HCT116 (cell line): ENCODE data around the gene EXOC4.

Experiments
- CBX3 ChIP-seq: IDR thresholded peaks from 2 replicates; pipeline ENCODE4 v1.6.1; 2012; ENCODE audit warnings: low read depth
- CTCF ChIP-seq, 3 experiments: fragments of 200-600 bp in 1 of 3; sonication (generic) in 1 of 3; IDR thresholded peaks in 2 of 3; conservative IDR thresholded peaks in 1 of 3; 2 replicates each; pipeline ENCODE4 v1.5.1; 2012 to 2017; ENCODE audit warnings: low read depth in 2 of 3, low read length in 2 of 3, antibody characterized with exemption in 1 of 3, borderline replicate concordance in 1 of 3, control low read depth in 1 of 3, mild to moderate bottlenecking in 1 of 3, mixed read lengths in 1 of 3, mixed run types in 1 of 3, moderate library complexity in 1 of 3; ENCODE audit not compliant: insufficient read depth in 1 of 3
- EZH2 ChIP-seq: fragments of 200-600 bp; sonication (generic); IDR thresholded peaks from 2 replicates; pipeline ENCODE4 v1.6.1; 2017; ENCODE audit warnings: antibody characterized with exemption, mixed run types
- EZH2phosphoT487 ChIP-seq: fragments of 200-600 bp; IDR thresholded peaks from 2 replicates; pipeline ENCODE4 v1.6.1; 2018; ENCODE audit warnings: antibody characterized with exemption, borderline replicate concordance
- FOSL1 ChIP-seq: IDR thresholded peaks from 2 replicates; pipeline ENCODE4 v1.6.1; 2012; ENCODE audit warnings: low read depth
- MAX ChIP-seq: IDR thresholded peaks from 2 replicates; pipeline ENCODE4 v1.6.1; 2012
- POLR2A ChIP-seq: IDR thresholded peaks from 2 replicates; pipeline ENCODE4 v1.7.0; 2011; ENCODE audit warnings: borderline replicate concordance; ENCODE audit not compliant: insufficient read depth, insufficient read length; ENCODE audit errors: extremely low read depth
- POLR2AphosphoS5 ChIP-seq: IDR thresholded peaks from 2 replicates; pipeline ENCODE4 v1.6.1; 2011; ENCODE audit warnings: mild to moderate bottlenecking, low read depth, low read length, moderate library complexity
- SP1 ChIP-seq: IDR thresholded peaks from 2 replicates; pipeline ENCODE4 v1.6.1; 2012; ENCODE audit warnings: low read depth
- YY1 ChIP-seq: IDR thresholded peaks from 2 replicates; pipeline ENCODE4 v1.6.1; 2011; ENCODE audit warnings: low read length, low read depth, moderate library complexity, mild to moderate bottlenecking; ENCODE audit not compliant: insufficient replicate concordance; ENCODE audit errors: extremely low read depth
- ZFX ChIP-seq: fragments of 450-650 bp; IDR thresholded peaks from 2 replicates; pipeline ENCODE4 v1.6.1; 2017
- ZNF274 ChIP-seq: fragments of 200-500 bp; sonication (Bioruptor generic); IDR thresholded peaks from 2 replicates; pipeline ENCODE4 v1.6.1; 2014; ENCODE audit warnings: mild to moderate bottlenecking, low read depth, low read length, inconsistent platforms
- TF ChIP-seq, protein P1 (sequence below): IDR thresholded peaks from 2 replicates; pipeline ENCODE4 v1.6.1; 2012; ENCODE audit warnings: low read depth

DNA sequence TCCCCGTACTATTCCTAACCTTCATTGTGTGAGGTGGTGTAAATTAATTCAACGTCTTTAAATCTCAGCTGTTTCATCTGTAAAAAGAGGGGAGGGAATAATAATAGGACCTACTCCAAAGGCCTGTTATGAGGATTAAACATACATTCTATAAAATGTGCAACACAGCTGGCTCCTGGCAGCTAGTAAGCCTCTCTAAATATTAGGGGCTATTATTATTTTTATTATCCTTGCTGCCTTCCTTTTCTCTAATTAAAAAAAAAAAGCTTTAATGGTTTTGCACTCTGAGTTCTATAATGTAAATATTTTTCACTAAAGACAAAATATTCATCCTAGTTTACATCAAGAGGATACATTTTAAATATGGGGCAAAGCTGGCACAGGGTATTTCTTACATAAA is 19.5 kb downstream of the EXOC4 start:
- TF ChIP-seq CTCF (IDR thresholded peaks at IDR 0.05 in 2 of 3, conservative IDR thresholded peaks at IDR 0.05 in 1 of 3; ENCODE audit: borderline replicate concordance in 1 of 3, insufficient read depth in 1 of 3, low read depth in 2 of 3, low read length in 2 of 3) (no peak), SP1 (no peak), POLR2A (no peak), ZFX (no peak), MAX (no peak), EZH2 (no peak), YY1 (no peak), POLR2AphosphoS5 (no peak), ZNF274 (no peak), FOSL1 (no peak), CBX3 (no peak), EZH2phosphoT487 (no peak)
- TF ChIP-seq, protein P1, sequence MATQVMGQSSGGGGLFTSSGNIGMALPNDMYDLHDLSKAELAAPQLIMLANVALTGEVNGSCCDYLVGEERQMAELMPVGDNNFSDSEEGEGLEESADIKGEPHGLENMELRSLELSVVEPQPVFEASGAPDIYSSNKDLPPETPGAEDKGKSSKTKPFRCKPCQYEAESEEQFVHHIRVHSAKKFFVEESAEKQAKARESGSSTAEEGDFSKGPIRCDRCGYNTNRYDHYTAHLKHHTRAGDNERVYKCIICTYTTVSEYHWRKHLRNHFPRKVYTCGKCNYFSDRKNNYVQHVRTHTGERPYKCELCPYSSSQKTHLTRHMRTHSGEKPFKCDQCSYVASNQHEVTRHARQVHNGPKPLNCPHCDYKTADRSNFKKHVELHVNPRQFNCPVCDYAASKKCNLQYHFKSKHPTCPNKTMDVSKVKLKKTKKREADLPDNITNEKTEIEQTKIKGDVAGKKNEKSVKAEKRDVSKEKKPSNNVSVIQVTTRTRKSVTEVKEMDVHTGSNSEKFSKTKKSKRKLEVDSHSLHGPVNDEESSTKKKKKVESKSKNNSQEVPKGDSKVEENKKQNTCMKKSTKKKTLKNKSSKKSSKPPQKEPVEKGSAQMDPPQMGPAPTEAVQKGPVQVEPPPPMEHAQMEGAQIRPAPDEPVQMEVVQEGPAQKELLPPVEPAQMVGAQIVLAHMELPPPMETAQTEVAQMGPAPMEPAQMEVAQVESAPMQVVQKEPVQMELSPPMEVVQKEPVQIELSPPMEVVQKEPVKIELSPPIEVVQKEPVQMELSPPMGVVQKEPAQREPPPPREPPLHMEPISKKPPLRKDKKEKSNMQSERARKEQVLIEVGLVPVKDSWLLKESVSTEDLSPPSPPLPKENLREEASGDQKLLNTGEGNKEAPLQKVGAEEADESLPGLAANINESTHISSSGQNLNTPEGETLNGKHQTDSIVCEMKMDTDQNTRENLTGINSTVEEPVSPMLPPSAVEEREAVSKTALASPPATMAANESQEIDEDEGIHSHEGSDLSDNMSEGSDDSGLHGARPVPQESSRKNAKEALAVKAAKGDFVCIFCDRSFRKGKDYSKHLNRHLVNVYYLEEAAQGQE: no peak
